ENCODE measurements around the gene GATAD2A.
"Not testable (repeated sequence)": the region's sequence is repeated elsewhere in the genome, so short reads cannot be mapped to it uniquely, and the experiment has no call there.

Gene GATAD2A

DNA sequence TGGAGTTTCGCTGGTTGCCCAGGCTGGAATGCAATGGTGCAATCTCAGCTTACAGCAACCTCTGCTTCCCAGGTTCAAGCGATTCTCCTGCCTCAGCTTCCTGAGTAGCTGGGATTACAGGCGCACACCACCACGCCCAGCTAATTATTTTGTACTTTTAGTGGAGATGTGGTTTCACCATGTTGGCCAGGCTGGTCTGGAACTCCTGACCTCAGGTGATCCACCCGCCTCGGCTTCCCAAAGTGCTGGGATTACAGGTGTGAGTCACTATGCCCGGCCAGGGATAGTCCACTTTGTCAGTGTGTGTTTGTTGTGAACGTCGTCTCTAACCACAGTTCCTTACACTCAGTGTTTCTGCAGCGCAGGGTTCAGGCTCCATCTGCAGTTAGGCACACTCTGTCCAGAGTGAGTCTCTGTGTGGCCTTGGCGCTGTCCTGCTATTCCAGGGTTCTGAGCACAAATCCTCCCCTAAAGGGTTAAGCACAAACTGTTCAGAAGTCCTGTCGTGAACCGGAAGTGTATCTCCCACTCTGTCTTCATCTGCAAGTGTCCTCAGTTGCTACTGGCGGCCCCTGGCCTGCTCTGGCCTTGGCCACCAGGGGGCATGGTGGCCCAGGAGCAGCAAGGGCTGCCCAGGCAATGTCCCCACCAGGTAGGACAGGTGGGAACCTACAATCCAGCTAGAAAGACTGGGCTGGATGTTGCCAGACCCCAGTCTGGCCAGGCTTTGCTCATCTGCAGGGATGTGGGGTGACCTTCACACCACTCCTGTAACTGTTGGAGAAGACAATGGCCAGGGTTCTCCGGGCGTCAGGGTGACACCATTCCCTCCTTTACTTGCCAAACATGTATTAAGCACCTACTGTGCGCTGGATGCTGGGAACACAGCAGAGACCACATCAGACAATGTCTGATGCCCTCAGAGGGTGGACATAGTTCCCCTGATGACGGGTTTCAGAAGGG is 38.8 kb upstream of the GATAD2A start:
- DNase-seq (ENCODE audit: low read depth) = peak; percentile 59
- peak; percentile 96 for TF ChIP-seq CTCF (IDR thresholded peaks at IDR 0.05; ENCODE audit: control insufficient read depth, extremely low read depth, insufficient read depth)
- no peak overlapping the region for H3K4me3 ChIP-seq (ENCODE audit: low read depth, low read length)

GRCh38 chr19:19368087-19368486 is 37.4 kb upstream of the GATAD2A start:
- H3K4me3 ChIP-seq (ENCODE audit: low read depth, low read length) = no peak overlapping the region
- no peak for TF ChIP-seq CTCF (IDR thresholded peaks at IDR 0.05; ENCODE audit: control insufficient read depth, extremely low read depth, insufficient read depth)
- no peak for DNase-seq (ENCODE audit: low read depth)

DNA sequence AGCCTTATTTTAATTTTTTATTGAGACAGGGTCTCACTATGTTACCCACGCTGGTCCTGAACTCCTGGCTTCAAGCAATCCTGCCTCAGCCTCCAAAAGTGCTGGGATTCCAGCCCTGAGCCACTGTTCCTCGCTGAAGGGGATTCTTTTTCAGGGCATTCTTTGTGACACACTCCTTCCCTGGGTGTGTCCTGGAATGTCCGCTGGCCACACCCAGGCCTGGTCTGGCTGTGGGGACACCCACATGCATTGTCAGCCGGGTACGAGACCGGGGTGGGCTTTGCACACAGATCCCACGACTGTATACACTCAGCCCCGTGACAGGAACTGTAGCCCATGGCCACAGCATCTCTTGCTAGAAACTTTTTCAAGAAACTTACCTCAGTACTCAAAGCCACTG is 34.4 kb upstream of the GATAD2A start:
- no peak overlapping the region for H3K4me3 ChIP-seq (ENCODE audit: low read depth, low read length)
- DNase-seq (ENCODE audit: low read depth) = no peak
- TF ChIP-seq CTCF (IDR thresholded peaks at IDR 0.05; ENCODE audit: control insufficient read depth, extremely low read depth, insufficient read depth) = no peak

DNA sequence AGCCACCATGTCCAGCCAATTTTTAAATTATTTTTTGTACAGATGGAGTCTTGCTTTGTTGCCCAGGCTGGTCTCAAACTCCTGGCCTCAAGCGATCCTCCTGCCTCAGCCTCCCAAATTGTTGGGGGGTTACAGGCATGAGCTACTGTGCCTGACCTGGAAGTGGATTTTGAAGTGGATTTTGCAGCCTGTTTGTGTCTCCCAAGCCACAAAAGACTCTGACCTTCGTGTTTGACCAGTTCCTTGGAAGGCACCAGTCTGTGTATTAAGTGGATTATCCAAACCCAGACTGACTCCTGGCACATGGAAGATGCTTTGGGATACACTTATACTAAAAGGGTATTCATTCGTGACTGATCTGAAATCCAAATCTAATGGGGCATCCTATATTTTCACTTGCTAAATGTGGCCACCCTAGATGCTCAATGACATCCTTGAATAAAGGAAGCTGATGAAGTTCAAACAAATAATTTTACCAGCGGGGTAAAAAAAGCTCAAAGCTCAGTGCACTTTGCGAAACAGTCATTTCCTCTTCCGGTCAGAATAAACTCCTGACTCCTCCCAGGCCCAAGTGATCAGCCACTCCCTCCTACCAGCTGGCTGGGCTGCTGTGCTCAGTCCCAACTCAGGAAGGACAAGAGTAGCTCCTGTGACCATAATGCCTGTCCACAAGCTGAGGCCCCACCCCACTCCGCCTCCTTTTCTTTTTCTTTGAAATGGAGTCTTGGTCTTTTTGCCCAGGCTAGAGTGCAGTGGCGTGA is 32.6 kb upstream of the GATAD2A start:
- H3K4me3 ChIP-seq (ENCODE audit: low read depth, low read length) = no peak overlapping the region
- DNase-seq (ENCODE audit: low read depth) = no peak
- TF ChIP-seq CTCF (IDR thresholded peaks at IDR 0.05; ENCODE audit: control insufficient read depth, extremely low read depth, insufficient read depth) = no peak

DNA sequence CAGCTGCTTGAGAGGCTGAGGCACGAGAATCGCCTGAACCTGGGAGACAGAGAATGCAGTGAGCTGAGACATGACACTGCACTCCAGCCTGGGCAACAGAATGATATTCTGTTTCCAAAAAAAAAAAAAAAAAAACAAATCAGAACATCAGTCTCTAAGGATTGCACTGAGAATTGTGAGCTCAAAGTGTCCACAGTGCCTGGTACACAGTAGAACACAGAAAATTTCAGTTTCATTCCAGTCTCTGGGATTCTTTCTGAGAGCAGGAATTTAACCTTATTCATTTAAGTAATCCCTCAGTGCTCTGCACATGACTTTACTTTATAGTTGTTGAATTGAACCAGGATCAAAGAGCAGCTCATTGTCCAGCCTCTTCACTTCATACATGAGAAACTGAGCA is 25.9 kb upstream of the GATAD2A start:
- no peak for DNase-seq (ENCODE audit: low read depth)
- H3K4me3 ChIP-seq (ENCODE audit: low read depth, low read length) = no peak overlapping the region
- no peak for TF ChIP-seq CTCF (IDR thresholded peaks at IDR 0.05; ENCODE audit: control insufficient read depth, extremely low read depth, insufficient read depth)

GRCh38 chr19:19380316-19380715 is 25.2 kb upstream of the GATAD2A start:
- not testable (repeated sequence) for H3K4me3 ChIP-seq (ENCODE audit: low read depth, low read length); DNase-seq (ENCODE audit: low read depth)

All from LNCaP clone FGC (cell line).